Melanocyte of skin (primary cell): ENCODE measurements around the gene ZNF397. TPM values are rescaled to one million over a fixed set of nuclear protein-coding genes. Genes with fewer than 3 reads are reported as not detected.

Source experiments
- total RNA-seq, 2 donors: library from RNA; depleted of rRNA; stranded (reverse); fragments of >200 nt; gene quantifications; 2 replicates each; pipeline ENCODE4 v1.2.3, GENCODE V29; 2012

The ZNF397 gene
- total RNA-seq = 10 to 100 TPM in 1 of 2 donors, 1 to 10 TPM in 1; 5.7 to 11.4 TPM

GRCh38 chr18:35240664-35241447 is at the start of gene ZNF397:
Gene ZNF397 (plus strand): TSS chr18:35241034. CDS start chr18:35242471, 1,437 bp downstream.

GRCh38 chr18:35290094-35290735 is 49.4 kb downstream of the ZNF397 start, which contains the start of gene ZSCAN30:
Gene ZSCAN30 (minus strand): TSS chr18:35290229. CDS start chr18:35264352, 25,877 bp downstream.

Other genes with a start within 250 kb of the ZNF397 start
- 10 to 100 TPM; 16.5 to 31.0 TPM for gene MAPRE2, start 199.6 kb upstream of the ZNF397 start, total RNA-seq
- 10 to 100 TPM in 1 of 2 donors, 1 to 10 TPM in 1; 9.3 to 18.2 TPM for gene ZSCAN30, start 49.2 kb downstream of the ZNF397 start, total RNA-seq
- gene ZNF24, start 103.4 kb downstream of the ZNF397 start, total RNA-seq = 10 to 100 TPM; 51.0 to 56.1 TPM
- gene ZNF396, start 136.3 kb downstream of the ZNF397 start, total RNA-seq = 1 to 10 TPM in 1 of 2 donors, under 1 TPM in 1; 1.00 to 2.1 TPM